MCF 10A (cell line): ENCODE data around the gene BOK. TPM values are rescaled to one million over a fixed set of nuclear protein-coding genes. Genes with fewer than 3 reads are reported as not detected.
A peak's percentile ranks its signal among the peaks of the same experiment; 100 is the strongest.

ENCODE experiments used
- BruUV-seq: library from RNA; stranded (reverse); fragments of 400-500 nt; replicated peaks from 2 replicates; lab custom pipeline; 2021; lab: Mats Ljungman, UMichigan
- CTCF ChIA-PET: fragments of 300-600 bp; sonication (Branson Sonifier 250); formaldehyde crosslinking; extraction: SDS; loops from one replicate; lab custom pipeline; 2021; ENCODE audit warnings: antibody characterized with exemption, inconsistent platforms; lab: Yijun Ruan, JAX
- POLR2A ChIA-PET: fragments of 300-600, 350-650 bp; sonication (Branson Sonifier 250); formaldehyde crosslinking; extraction: SDS; loops from one replicate; lab custom pipeline; 2020; ENCODE audit warnings: antibody characterized with exemption, inconsistent platforms; lab: Yijun Ruan, JAX
- DNase-seq: peaks from one replicate; pipeline ENCODE4 v3.0.0-alpha.2; 2018; ENCODE audit not compliant: unreplicated experiment
- H3K27ac Mint-ChIP-seq: one replicate; pipeline ENCODE4 v1.8.0; 2022; ENCODE audit warnings: mild to moderate bottlenecking, low read depth, mixed read lengths; ENCODE audit not compliant: unreplicated experiment
- H3K27me3 Mint-ChIP-seq: one replicate; pipeline ENCODE4 v1.8.0; 2022; ENCODE audit warnings: mixed read lengths; ENCODE audit not compliant: insufficient read depth, unreplicated experiment
- H3K36me3 Mint-ChIP-seq: one replicate; pipeline ENCODE4 v1.8.0; 2022; ENCODE audit warnings: mild to moderate bottlenecking, moderate library complexity, mixed read lengths; ENCODE audit not compliant: insufficient read depth, unreplicated experiment
- H3K4me1 Mint-ChIP-seq: one replicate; pipeline ENCODE4 v1.8.0; 2022; ENCODE audit warnings: mixed read lengths; ENCODE audit not compliant: insufficient read depth, unreplicated experiment
- H3K4me3 Mint-ChIP-seq: one replicate; pipeline ENCODE4 v1.8.0; 2022; ENCODE audit warnings: mild to moderate bottlenecking, moderate library complexity, mixed read lengths; ENCODE audit not compliant: unreplicated experiment
- H3K9me3 Mint-ChIP-seq: one replicate; pipeline ENCODE4 v1.8.0; 2022; ENCODE audit warnings: mixed read lengths; ENCODE audit not compliant: unreplicated experiment
- intact Hi-C: fragments of 100-400 bp; cut with micrococcal nuclease; formaldehyde crosslinking; loops from 2 replicates; pipeline ENCODE4 v1.14.1; 2022
- total RNA-seq: library from RNA; stranded (reverse); gene quantifications from 2 replicates; pipeline ENCODE4 v1.2.3, GENCODE V29; 2022
- TF ChIP-seq, protein P1 (sequence below): fragments of 200-600 bp; IDR thresholded peaks from one replicate; pipeline ENCODE4 v1.8.0; 2022; ENCODE audit warnings: antibody characterized with exemption, mild to moderate bottlenecking; ENCODE audit not compliant: unreplicated experiment

BOK gene
- total RNA-seq, 1 experiment from 2014 or later, result 18.6 TPM

- H3K36me3 Mint-ChIP-seq, result peaks cover 86% of the 10 kb centered on the region
- ChIA-PET POLR2A (interaction anchor here (0.8 to 1.1 kb wide), 2 partner anchors 12 to 18 kb away, joined by 3 read pairs; no protein-coding TSS in a partner anchor), CTCF (interaction anchor here (0.6 to 1.4 kb wide), 3 partner anchors 8 to 32 kb away, joined by 3 to 4 read pairs (median 4); no protein-coding TSS in a partner anchor)
- no peaks in the 10 kb centered on the region for H3K9me3 Mint-ChIP-seq
- no peak overlapping the region for H3K4me3 Mint-ChIP-seq
- BruUV-seq, result no TSS peak
- no peak for DNase-seq
- no peak overlapping the region for H3K27ac Mint-ChIP-seq
- no peaks in the 10 kb centered on the region for H3K4me1 Mint-ChIP-seq
- intact Hi-C loops, result no loop called here
- H3K27me3 Mint-ChIP-seq, result no peaks in the 10 kb centered on the region
- TF ChIP-seq, protein P1, sequence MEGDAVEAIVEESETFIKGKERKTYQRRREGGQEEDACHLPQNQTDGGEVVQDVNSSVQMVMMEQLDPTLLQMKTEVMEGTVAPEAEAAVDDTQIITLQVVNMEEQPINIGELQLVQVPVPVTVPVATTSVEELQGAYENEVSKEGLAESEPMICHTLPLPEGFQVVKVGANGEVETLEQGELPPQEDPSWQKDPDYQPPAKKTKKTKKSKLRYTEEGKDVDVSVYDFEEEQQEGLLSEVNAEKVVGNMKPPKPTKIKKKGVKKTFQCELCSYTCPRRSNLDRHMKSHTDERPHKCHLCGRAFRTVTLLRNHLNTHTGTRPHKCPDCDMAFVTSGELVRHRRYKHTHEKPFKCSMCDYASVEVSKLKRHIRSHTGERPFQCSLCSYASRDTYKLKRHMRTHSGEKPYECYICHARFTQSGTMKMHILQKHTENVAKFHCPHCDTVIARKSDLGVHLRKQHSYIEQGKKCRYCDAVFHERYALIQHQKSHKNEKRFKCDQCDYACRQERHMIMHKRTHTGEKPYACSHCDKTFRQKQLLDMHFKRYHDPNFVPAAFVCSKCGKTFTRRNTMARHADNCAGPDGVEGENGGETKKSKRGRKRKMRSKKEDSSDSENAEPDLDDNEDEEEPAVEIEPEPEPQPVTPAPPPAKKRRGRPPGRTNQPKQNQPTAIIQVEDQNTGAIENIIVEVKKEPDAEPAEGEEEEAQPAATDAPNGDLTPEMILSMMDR, result no peak
These were observed 39.5 kb downstream of the BOK start for GRCh38 chr2:241598061-241598460.

DNA sequence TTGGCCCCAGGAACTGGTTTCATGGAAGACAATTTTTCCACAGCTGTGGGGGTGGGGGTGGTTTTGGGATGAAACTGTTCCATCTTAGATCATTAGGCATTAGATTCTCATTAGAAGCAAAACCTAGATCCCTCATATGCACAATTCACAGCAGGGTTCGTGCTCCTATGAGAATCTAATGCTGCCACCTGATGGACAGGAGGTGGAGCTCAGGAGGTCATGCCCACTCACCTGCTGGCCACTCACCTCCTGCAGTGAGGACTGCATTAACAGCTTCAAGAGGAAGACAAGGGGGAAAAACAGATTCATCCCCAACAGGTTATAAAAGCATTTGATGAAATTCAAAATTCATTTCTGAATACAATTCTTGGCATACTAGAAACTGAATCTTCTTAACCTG lies 39.9 kb downstream of the BOK start:
- peaks cover 87% of the 10 kb centered on the region for H3K36me3 Mint-ChIP-seq
- no peaks in the 10 kb centered on the region for H3K9me3 Mint-ChIP-seq
- CTCF ChIA-PET, result interaction anchor here (0.6 to 1.4 kb wide), 5 partner anchors 9 to 138 kb away, joined by 3 to 5 read pairs (median 4); no protein-coding TSS in a partner anchor
- POLR2A ChIA-PET, result interaction anchor here (0.8 to 1.1 kb wide), 2 partner anchors 12 to 18 kb away, joined by 3 read pairs; no protein-coding TSS in a partner anchor
- intact Hi-C loops, result no loop called here
- TF ChIP-seq, protein P1, result no peak
- no TSS peak for BruUV-seq
- H3K27me3 Mint-ChIP-seq, result no peaks in the 10 kb centered on the region
- DNase-seq, result peak; percentile 46
- no peak overlapping the region for H3K27ac Mint-ChIP-seq
- no peak overlapping the region for H3K4me3 Mint-ChIP-seq
- H3K4me1 Mint-ChIP-seq, result no peaks in the 10 kb centered on the region

GRCh38 chr2:241599615-241600014 lies 41.1 kb downstream of the BOK start:
- no peaks in the 10 kb centered on the region for H3K27me3 Mint-ChIP-seq
- no peak overlapping the region for H3K4me3 Mint-ChIP-seq

GRCh38 chr2:241601841-241602240 lies 43.3 kb downstream of the BOK start:
- intact Hi-C loops, result no loop called here
- H3K27me3 Mint-ChIP-seq, result no peaks in the 10 kb centered on the region
- no peak overlapping the region for H3K4me3 Mint-ChIP-seq
- BruUV-seq, result no TSS peak
- TF ChIP-seq, protein P1, result no peak
- no peak overlapping the region for H3K27ac Mint-ChIP-seq
- no peaks in the 10 kb centered on the region for H3K4me1 Mint-ChIP-seq
- CTCF ChIA-PET, result no interaction called here
- POLR2A ChIA-PET, result no interaction called here
- H3K36me3 Mint-ChIP-seq, result peaks cover 95% of the 10 kb centered on the region
- DNase-seq, result no peak
- no peaks in the 10 kb centered on the region for H3K9me3 Mint-ChIP-seq

More at GRCh38 chr2:241599615-241600014, 41.1 kb downstream of the BOK start:
- no peaks in the 10 kb centered on the region for H3K4me1 Mint-ChIP-seq
- ChIA-PET CTCF (no interaction called here), POLR2A (no interaction called here)
- H3K27ac Mint-ChIP-seq, result no peak overlapping the region
- TF ChIP-seq, protein P1, result no peak
- H3K9me3 Mint-ChIP-seq, result no peaks in the 10 kb centered on the region
- BruUV-seq, result TSS peak; percentile 8
- H3K36me3 Mint-ChIP-seq, result peaks cover 87% of the 10 kb centered on the region
- no peak for DNase-seq
- intact Hi-C loops, result no loop called here
